Body of pancreas (tissue), 4 donors: ENCODE results near the gene PTGR2. TPM values are rescaled to one million over a fixed set of nuclear protein-coding genes. Genes with fewer than 3 reads are reported as not detected.

Experiments used
- ATAC-seq: fragments of 150-250 bp; one replicate; pipeline ENCODE4 v1.9.1; 2016
- DNase-seq, 4 donors: peaks; one replicate each; pipeline ENCODE4 v3.0.0-alpha.2; 2019
- H3K27ac ChIP-seq, 4 donors: fragments of 200-600 bp; sonication (generic); 1 replicate in 3 of 4; 2 replicates in 1 of 4; pipeline versions ENCODE4 v1.5.1 to v1.6.1; 2016 to 2019; ENCODE audit warnings: mild to moderate bottlenecking in 1 of 4, mixed read lengths in 1 of 4, moderate library complexity in 1 of 4
- H3K27me3 ChIP-seq, 2 donors: fragments of 200-600 bp; sonication (generic); one replicate each; pipeline ENCODE4 v1.6.0; 2016; ENCODE audit warnings: mild to moderate bottlenecking in 1 of 2
- H3K36me3 ChIP-seq, 2 donors: fragments of 200-600 bp; sonication (generic); replicated peaks in 1 of 2; 2 replicates each; pipeline ENCODE4 v1.5.1; 2016; ENCODE audit warnings: low read depth in 2 of 2; ENCODE audit not compliant: insufficient read depth in 1 of 2
- H3K4me1 ChIP-seq: fragments of 200-600 bp; sonication (generic); one replicate; pipeline ENCODE4 v1.6.0; 2016
- H3K4me3 ChIP-seq, 2 donors: fragments of 200-600 bp; sonication (generic); 1 replicate in 1 of 2; 2 replicates in 1 of 2; pipeline ENCODE4 v1.5.1; 2016 to 2019
- H3K9me3 ChIP-seq, 3 donors: fragments of 200-600 bp; sonication (generic); 1 replicate in 2 of 3; 2 replicates in 1 of 3; pipeline ENCODE4 v1.5.1; 2016
- CTCF ChIP-seq, 7 experiments: fragments of 450-650 bp in 4 of 7; fragments of 200-600 bp in 3 of 7; sonication (generic) in 3 of 7; IDR thresholded peaks; one replicate each; pipeline ENCODE4 v1.5.1; 2016 to 2019; ENCODE audit warnings: antibody characterized with exemption in 7 of 7
- POLR2A ChIP-seq, 3 donors: fragments of 450-650 bp; IDR thresholded peaks; one replicate each; pipeline ENCODE4 v1.6.1; 2016; ENCODE audit warnings: antibody characterized with exemption in 3 of 3, mild to moderate bottlenecking in 2 of 3
- WGBS, 2 donors: methylation state at CpG; one replicate each; pipeline ENCODE4 v1.1.5; 2017; 5-methylcytosine and 5-hydroxymethylcytosine counted together
- intact Hi-C: fragments of 100-400 bp; cut with DNase I; formaldehyde crosslinking; loops from one replicate; pipeline ENCODE4 v1.15.1; 2023
- total RNA-seq, 2 donors: library from RNA; depleted of rRNA; stranded (reverse); fragments of >200 nt; gene quantifications; one replicate each; pipeline ENCODE4 v1.1.0, GENCODE V29; 2016

The PTGR2 gene
- total RNA-seq, 2 donors from 2014 or later: 0.99 to 8.6 TPM

- ATAC-seq (no peak), DNase-seq (no peak)
- intact Hi-C loops: no loop called here
- H3K27me3 ChIP-seq: no peaks in the 10 kb centered on the region
- H3K9me3 ChIP-seq: no peaks in the 10 kb centered on the region
- H3K4me3 ChIP-seq: no peak overlapping the region
- H3K4me1 ChIP-seq: no peaks in the 10 kb centered on the region
- no peak for TF ChIP-seq CTCF (IDR thresholded peaks at IDR 0.05)
- TF ChIP-seq POLR2A (IDR thresholded peaks at IDR 0.05): no peak
- 89 to 94% methylated on average over 1 of the region's 1 CpG for WGBS, 2 donors
- H3K27ac ChIP-seq: no peak overlapping the region
- no peaks in the 10 kb centered on the region for H3K36me3 ChIP-seq
Observed at GRCh38 chr14:73842201-73842600, 9.4 kb upstream of the PTGR2 start.

DNA sequence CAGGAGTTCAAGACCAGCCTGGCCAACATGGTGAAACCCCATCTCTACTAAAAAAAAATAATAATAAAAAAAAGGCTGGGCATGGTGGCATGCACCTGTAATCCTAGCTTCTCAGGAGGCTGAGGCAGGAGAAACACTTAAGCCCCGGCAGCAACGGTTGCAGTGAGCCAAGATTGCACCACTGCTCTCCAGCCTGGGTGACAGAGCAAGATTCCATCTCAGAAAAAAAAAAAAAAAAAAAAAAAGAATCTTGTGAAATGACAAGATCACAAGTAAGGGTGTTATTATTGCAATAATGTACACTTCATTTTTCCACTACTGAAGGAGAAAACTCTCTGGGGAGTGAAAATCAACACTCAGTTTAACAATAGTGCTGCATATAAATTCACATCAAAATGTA lies 8.8 kb upstream of the PTGR2 start:
- ATAC-seq (no peak), DNase-seq (no peak)
- no peaks in the 10 kb centered on the region for H3K9me3 ChIP-seq
- no peaks in the 10 kb centered on the region for H3K27me3 ChIP-seq
- WGBS, 2 donors: 48 to 90% methylated on average over 2 of the region's 2 CpGs
- no peak for TF ChIP-seq CTCF (IDR thresholded peaks at IDR 0.05)
- no peak for TF ChIP-seq POLR2A (IDR thresholded peaks at IDR 0.05)
- no peaks in the 10 kb centered on the region for H3K4me1 ChIP-seq
- intact Hi-C loops: no loop called here
- H3K36me3 ChIP-seq: no peaks in the 10 kb centered on the region
- no peak overlapping the region for H3K4me3 ChIP-seq
- no peak overlapping the region for H3K27ac ChIP-seq

GRCh38 chr14:73843296-73843695 lies 8.3 kb upstream of the PTGR2 start:
- TF ChIP-seq POLR2A (IDR thresholded peaks at IDR 0.05) (no peak), CTCF (IDR thresholded peaks at IDR 0.05) (no peak)
- DNase-seq (no peak), ATAC-seq (no peak)
- intact Hi-C loops: no loop called here
- 38 to 100% methylated on average over 2 of the region's 2 CpGs for WGBS, 2 donors
- Histone ChIP-seq H3K27me3 (no peaks in the 10 kb centered on the region), H3K4me1 (no peaks in the 10 kb centered on the region), H3K36me3 (no peaks in the 10 kb centered on the region), H3K9me3 (no peaks in the 10 kb centered on the region), H3K27ac (no peak overlapping the region), H3K4me3 (no peak overlapping the region)

- H3K36me3 ChIP-seq: no peaks in the 10 kb centered on the region
Observed at GRCh38 chr14:73846947-73847346, 4.7 kb upstream of the PTGR2 start.

More at GRCh38 chr14:73846947-73847346, 4.7 kb upstream of the PTGR2 start:
- DNase-seq: no peak
- TF ChIP-seq CTCF (IDR thresholded peaks at IDR 0.05) (no peak), POLR2A (IDR thresholded peaks at IDR 0.05) (no peak)
- 74 to 83% methylated on average over 4 of the region's 4 CpGs for WGBS, 2 donors
- H3K27ac ChIP-seq: no peak overlapping the region
- intact Hi-C loops: no loop called here
- H3K27me3 ChIP-seq: no peaks in the 10 kb centered on the region
- peaks cover 7% of the 10 kb centered on the region for H3K4me1 ChIP-seq
- no peak for ATAC-seq
- H3K4me3 ChIP-seq: no peak overlapping the region
- H3K9me3 ChIP-seq: no peaks in the 10 kb centered on the region
